Coronary artery (tissue), 2 donors: ENCODE data around the gene STRN.
"Not testable (repeated sequence)": the region's sequence is repeated elsewhere in the genome, so short reads cannot be mapped to it uniquely, and the experiment has no call there.

Source experiments
- DNase-seq: peaks from one replicate; pipeline ENCODE4 v3.0.0-alpha.2; 2017; ENCODE audit warnings: low spot score
- H3K27ac ChIP-seq, 2 donors: fragments of 200-600 bp; sonication (generic); one replicate each; pipeline ENCODE4 v1.5.1; 2016 to 2019
- H3K4me3 ChIP-seq: fragments of 200-600 bp; sonication (generic); 2 replicates; pipeline ENCODE4 v1.5.1; 2016; ENCODE audit warnings: mild to moderate bottlenecking, moderate library complexity
- CTCF ChIP-seq: fragments of 200-600 bp; sonication (generic); IDR thresholded peaks from one replicate; pipeline ENCODE4 v1.5.1; 2019; ENCODE audit warnings: antibody characterized with exemption

STRN gene

GRCh38 chr2:36854241-36854640 is 112.1 kb downstream of the STRN start:
- no peak for DNase-seq
- H3K27ac ChIP-seq = no peak overlapping the region
- H3K4me3 ChIP-seq = no peak overlapping the region
- TF ChIP-seq CTCF = no peak

GRCh38 chr2:36849265-36849664 is 117.1 kb downstream of the STRN start:
- H3K27ac ChIP-seq = no peak overlapping the region
- TF ChIP-seq CTCF = no peak
- no peak overlapping the region for H3K4me3 ChIP-seq
- no peak for DNase-seq

- no peak overlapping the region for H3K4me3 ChIP-seq
- TF ChIP-seq CTCF = no peak
- DNase-seq = no peak
- H3K27ac ChIP-seq = no peak overlapping the region
Observed at GRCh38 chr2:36843838-36844237, 122.5 kb downstream of the STRN start.

- no peak overlapping the region for H3K4me3 ChIP-seq
- no peak for TF ChIP-seq CTCF
- no peak for DNase-seq
- H3K27ac ChIP-seq = no peak overlapping the region
Observed at GRCh38 chr2:36839976-36840617, 126.2 kb downstream of the STRN start.

GRCh38 chr2:36834731-36835524 is 131.4 kb downstream of the STRN start:
- no peak for DNase-seq
- H3K4me3 ChIP-seq = no peak overlapping the region
- no peak for TF ChIP-seq CTCF
- H3K27ac ChIP-seq = no peak overlapping the region

- no peak for DNase-seq
- TF ChIP-seq CTCF = no peak
- no peak overlapping the region for H3K4me3 ChIP-seq
- no peak overlapping the region for H3K27ac ChIP-seq
Observed at GRCh38 chr2:36834203-36834602, 132.1 kb downstream of the STRN start.

- TF ChIP-seq CTCF = no peak
- H3K4me3 ChIP-seq = no peak overlapping the region
- H3K27ac ChIP-seq = no peak overlapping the region
- no peak for DNase-seq
Observed at GRCh38 chr2:36831185-36831584, 135.2 kb downstream of the STRN start.

- H3K4me3 ChIP-seq, DNase-seq, H3K27ac ChIP-seq: not testable (repeated sequence)
Observed at GRCh38 chr2:36824683-36825082, 141.7 kb downstream of the STRN start.
